Spleen (tissue), 7 donors: Measurements from ENCODE around the gene HOMEZ.

Source experiments
- POLR2A ChIP-seq, 3 donors: fragments of 450-650 bp; IDR thresholded peaks; one replicate each; pipeline ENCODE4 v1.5.1; 2017; ENCODE audit warnings: antibody characterized with exemption in 3 of 3, mild to moderate bottlenecking in 1 of 3
- TF ChIP-seq, protein P1 (sequence below), 11 experiments: fragments of 200-600 bp in 7 of 11; fragments of 450-650 bp in 4 of 11; sonication (generic) in 4 of 11; IDR thresholded peaks in 8 of 11; conservative IDR thresholded peaks in 3 of 11; 1 replicate in 7 of 11; 2 replicates in 4 of 11; pipeline versions ENCODE4 v1.4.0 to v1.8.0; 2016 to 2021; ENCODE audit warnings: antibody characterized with exemption in 11 of 11, inconsistent platforms in 4 of 11, mild to moderate bottlenecking in 1 of 11
- donor health status: DM: no; HTN: no; CAD: no; lungs with moderate emphysema.
- donor health status: DM: no; HTN: no; CAD: no.
- donor health status: DM: no; HTN: no; CAD: no.

DNA sequence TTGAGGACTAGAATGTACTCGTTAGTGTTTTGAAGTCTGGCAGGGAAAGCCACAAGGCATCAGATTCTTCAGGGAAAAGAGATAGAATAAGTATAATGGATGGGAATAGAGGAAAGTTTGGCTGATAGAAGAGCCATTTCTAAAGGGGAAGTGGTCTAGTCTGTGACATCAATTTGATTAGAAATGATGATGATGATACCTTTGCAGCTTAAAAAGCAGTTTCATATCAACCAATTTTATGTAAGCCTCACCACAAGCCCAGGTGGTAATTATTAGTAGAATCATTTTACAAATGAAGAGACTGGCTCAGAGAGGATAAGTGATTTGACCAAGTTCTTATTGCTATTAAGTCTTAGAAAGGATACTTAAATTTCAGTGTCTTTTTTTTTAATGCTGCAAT is 45.3 kb downstream of the HOMEZ start:
- TF ChIP-seq, protein P1, sequence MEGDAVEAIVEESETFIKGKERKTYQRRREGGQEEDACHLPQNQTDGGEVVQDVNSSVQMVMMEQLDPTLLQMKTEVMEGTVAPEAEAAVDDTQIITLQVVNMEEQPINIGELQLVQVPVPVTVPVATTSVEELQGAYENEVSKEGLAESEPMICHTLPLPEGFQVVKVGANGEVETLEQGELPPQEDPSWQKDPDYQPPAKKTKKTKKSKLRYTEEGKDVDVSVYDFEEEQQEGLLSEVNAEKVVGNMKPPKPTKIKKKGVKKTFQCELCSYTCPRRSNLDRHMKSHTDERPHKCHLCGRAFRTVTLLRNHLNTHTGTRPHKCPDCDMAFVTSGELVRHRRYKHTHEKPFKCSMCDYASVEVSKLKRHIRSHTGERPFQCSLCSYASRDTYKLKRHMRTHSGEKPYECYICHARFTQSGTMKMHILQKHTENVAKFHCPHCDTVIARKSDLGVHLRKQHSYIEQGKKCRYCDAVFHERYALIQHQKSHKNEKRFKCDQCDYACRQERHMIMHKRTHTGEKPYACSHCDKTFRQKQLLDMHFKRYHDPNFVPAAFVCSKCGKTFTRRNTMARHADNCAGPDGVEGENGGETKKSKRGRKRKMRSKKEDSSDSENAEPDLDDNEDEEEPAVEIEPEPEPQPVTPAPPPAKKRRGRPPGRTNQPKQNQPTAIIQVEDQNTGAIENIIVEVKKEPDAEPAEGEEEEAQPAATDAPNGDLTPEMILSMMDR (IDR thresholded peaks at IDR 0.05 in 8 of 11, conservative IDR thresholded peaks at IDR 0.05 in 3 of 11): no peak
- TF ChIP-seq POLR2A (IDR thresholded peaks at IDR 0.05): no peak
